ENCODE results near the gene CAPS2.

CAPS2 gene

GRCh38 chr12:75329918-75330826 lies at the start of gene CAPS2 (continued):
- TF ChIP-seq KLF16 (tag by site-specific recombination; IDR thresholded peaks at IDR 0.05) = peak; percentile 28; the same call in 1 of the 2 replicates
- 0 out of 2 replicates have a peak, but pooled peaks have one; percentile 46 for TF ChIP-seq PRDM4 (tag by site-specific recombination; IDR thresholded peaks at IDR 0.05)
- peak; percentile 82 for TF ChIP-seq ZXDB (tag by site-specific recombination; IDR thresholded peaks at IDR 0.05)
- no peak for TF ChIP-seq KLF7 (tag by site-specific recombination; IDR thresholded peaks at IDR 0.05; ENCODE audit: borderline replicate concordance)
- no peak for TF ChIP-seq ZNF670 (tag by site-specific recombination; IDR thresholded peaks at IDR 0.05; ENCODE audit: low read depth)
- no peak for TF ChIP-seq ZBTB49 (tag by site-specific recombination; IDR thresholded peaks at IDR 0.05; ENCODE audit: low read depth)
- no peak for TF ChIP-seq ZNF350 (tag by site-specific recombination; IDR thresholded peaks at IDR 0.05)
- TF ChIP-seq CTCF (tag by site-specific recombination; IDR thresholded peaks at IDR 0.05) = no peak
- no peak for TF ChIP-seq ZNF133 (tag by site-specific recombination; IDR thresholded peaks at IDR 0.05)
- TF ChIP-seq ZNF19 (tag by site-specific recombination; IDR thresholded peaks at IDR 0.05; ENCODE audit: low read depth) = no peak
- TF ChIP-seq ZNF48 (tag by site-specific recombination; IDR thresholded peaks at IDR 0.05) = no peak
- no peak for TF ChIP-seq HIC1 (tag by site-specific recombination; IDR thresholded peaks at IDR 0.05)
- no peak for TF ChIP-seq ZNF169 (tag by site-specific recombination; IDR thresholded peaks at IDR 0.05)
- TF ChIP-seq ZNF362 (tag by site-specific recombination; IDR thresholded peaks at IDR 0.05) = no peak
- no peak for TF ChIP-seq ZNF416 (tag by site-specific recombination; IDR thresholded peaks at IDR 0.05)
- no peak for TF ChIP-seq ZNF600 (tag by site-specific recombination; IDR thresholded peaks at IDR 0.05)
- 0 out of 2 replicates have a peak, but pooled peaks have one; percentile 36 for TF ChIP-seq ZNF391 (tag by site-specific recombination; IDR thresholded peaks at IDR 0.05; ENCODE audit: borderline replicate concordance, low read depth)
- TF ChIP-seq ZNF639 (tag by site-specific recombination; IDR thresholded peaks at IDR 0.05) = 0 out of 2 replicates have a peak, but pooled peaks have one; percentile 40
- TF ChIP-seq ZNF280C (tag by site-specific recombination; IDR thresholded peaks at IDR 0.05) = no peak
- no peak for TF ChIP-seq ZNF776 (tag by site-specific recombination; IDR thresholded peaks at IDR 0.05; ENCODE audit: borderline replicate concordance)
- no peak for TF ChIP-seq ZNF248 (tag by site-specific recombination; IDR thresholded peaks at IDR 0.05)
- TF ChIP-seq ZEB2 (tag by site-specific recombination; IDR thresholded peaks at IDR 0.05) = peak; percentile 67; the same call in 1 of the 2 replicates
- TF ChIP-seq ZNF223 (tag by site-specific recombination; IDR thresholded peaks at IDR 0.05) = no peak
- no peak for TF ChIP-seq ZNF239 (tag by site-specific recombination; IDR thresholded peaks at IDR 0.05)
- TF ChIP-seq KLF8 (tag by site-specific recombination; IDR thresholded peaks at IDR 0.05) = peak; percentile 28; the same call in 1 of the 2 replicates
